Hematopoietic multipotent progenitor cell treated with erythropoietin and hydrocortisone succinate and interleukin-3 and kit ligand, for 8 days (in vitro differentiated cells): Measurements from ENCODE around the gene MSL3.

Experiments
- DNase-seq: peaks from one replicate; pipeline ENCODE4 v3.0.0-alpha.2; 2015

The MSL3 gene

DNA sequence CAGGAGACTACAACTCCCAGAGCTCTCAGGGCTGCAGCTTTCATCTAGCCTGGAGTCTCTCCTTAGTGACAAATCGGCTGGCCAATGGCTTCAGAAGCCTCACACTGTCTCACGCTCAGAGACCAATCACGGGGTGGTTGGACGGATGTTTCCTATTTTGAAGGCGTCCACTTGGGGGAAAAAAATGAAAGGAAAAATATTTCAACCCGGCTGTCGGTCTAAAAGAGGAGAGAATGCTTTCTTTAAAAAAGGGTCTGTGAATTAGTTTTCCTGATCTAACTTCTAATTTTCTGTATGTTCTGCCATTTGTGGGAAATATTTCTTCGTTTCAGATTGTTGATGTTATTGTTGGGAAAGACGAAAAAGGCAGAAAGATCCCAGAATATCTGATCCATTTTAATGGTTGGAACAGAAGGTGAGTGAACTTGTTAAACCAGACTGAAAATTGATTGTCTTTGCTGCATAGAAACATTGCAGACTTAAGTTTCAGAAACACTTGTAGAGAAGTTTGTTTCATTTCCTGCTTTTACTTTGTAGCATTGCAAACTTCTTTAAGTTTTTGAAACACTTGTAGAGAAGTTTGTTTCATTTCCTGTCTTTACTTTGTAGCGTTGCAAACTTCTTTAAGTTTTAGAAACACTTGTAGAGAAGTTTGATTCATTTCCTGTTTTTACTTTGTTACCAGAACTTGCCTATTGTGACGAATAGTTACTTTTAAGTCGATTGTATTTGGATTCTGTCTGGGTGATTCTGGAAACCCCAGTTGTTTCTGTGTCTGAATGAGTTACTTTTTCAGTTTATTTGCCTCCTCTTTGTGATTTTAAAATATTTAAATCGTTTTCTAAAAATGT, 1.6 kb downstream of the MSL3 start:
- peak; percentile 93 for DNase-seq

DNA sequence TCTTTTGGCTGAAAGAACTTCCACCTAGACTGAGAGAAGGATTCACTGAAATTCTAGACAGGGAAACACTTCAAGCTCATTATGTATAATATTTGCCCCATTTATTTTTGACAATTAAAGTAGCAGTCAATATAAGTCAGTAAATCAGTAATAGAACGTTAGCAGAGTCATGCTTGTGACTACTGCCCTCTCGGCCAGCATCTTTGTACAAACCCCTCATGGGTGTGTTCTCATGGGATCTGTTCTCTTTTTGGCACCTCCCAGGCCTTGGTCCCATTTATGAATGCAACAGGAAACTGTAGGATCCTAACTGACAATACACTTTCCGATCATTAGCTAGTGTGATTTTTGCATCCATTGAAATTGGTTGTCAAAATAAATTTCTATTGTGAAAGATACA, 2.9 kb downstream of the MSL3 start:
- no peak for DNase-seq

DNA sequence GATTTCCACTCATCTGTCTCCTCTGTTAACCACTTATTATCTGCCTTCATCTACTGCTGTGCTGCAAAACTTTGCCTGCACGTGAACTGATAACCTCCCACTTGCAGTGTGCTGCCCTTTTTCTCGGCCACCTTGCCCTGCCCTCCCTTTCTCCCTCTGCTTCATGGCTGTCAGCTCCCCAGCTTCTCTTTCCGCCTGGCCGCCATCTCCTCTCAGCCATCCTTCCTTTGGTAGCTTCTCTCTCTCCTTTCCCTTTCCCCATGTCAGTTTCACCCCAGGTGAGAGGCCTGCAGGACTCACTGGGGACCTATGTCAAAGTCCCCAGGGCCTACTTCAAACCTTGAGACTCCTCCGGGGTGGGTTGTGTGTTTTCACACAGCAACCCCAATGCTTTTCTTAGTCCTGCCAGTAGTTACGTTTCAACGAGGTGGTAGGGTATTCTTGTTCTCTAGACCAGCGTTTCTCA, 6.6 kb downstream of the MSL3 start:
- peak; percentile 65 for DNase-seq

DNA sequence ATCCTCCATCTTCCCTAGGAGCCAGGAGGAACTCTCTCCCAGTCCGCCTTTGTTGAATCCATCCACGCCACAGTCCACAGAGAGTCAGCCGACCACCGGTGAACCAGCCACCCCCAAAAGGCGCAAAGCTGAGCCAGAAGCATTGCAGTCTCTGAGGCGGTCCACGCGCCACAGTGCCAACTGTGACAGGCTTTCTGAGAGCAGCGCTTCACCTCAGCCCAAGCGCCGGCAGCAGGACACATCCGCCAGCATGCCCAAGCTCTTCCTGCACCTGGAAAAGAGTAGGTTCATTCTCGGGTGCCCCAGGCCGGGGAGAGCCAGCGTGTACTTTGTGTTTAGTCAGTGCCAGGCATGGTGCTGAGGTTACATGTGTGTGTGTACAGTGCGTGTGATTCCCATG, 7.4 kb downstream of the MSL3 start:
- DNase-seq = no peak

DNA sequence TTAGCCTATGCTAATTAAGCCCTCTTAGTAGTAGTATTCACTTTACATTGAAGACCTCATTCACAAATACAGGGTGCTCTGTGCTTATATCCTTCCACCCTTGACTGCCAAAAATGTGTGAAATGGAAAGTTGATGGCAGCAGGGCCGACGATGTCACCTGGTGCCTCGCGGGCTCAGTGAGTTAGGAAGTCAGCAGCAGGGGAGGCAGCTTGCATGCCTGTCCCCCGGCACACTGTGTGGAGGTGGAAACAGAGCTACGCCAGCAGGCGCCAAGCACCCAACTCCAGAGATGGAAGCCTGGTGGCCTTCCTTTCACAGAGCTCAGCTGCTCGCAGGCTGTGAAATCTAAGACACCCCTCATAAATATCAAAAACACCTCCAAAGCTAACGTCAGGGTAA, 8.4 kb downstream of the MSL3 start:
- DNase-seq = no peak

DNA sequence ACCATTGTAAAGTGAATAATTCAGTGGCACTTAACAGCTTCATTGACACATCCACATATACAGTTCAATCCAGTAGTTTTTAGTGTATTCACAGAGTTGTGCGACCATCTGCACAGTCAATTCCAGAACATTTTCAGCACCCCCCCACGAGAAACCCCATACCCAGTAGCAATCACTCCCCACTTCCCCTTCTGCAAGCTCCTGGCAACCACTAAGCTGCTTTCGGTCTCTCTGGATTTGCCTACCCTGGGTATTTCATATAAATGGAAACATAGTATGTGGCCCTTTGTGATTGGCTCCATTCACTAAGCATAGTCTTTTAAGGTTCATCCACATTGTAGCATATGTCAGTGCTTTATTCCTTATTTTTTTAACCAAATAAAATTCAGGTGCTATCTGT, 10.0 kb downstream of the MSL3 start:
- DNase-seq = no peak

DNA sequence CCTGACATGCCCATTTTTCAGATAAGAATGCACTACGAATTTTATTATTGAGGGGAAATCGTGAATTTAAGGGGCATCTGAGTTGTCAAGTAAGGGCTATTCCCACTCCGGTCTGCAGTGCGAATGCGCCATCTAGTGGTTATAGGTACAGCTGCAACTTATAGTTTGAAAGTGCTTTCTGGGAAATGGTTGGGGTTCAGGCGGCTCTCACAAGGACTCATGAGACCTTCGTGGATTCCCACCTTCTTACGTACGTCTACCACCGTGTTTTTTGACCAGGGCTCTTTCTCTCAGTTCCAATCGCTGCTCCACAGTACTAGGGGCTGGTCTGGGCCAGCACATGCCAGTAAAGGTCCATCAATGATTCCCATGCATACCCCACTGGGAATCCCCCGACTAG, 12.3 kb downstream of the MSL3 start:
- DNase-seq = peak; percentile 76

DNA sequence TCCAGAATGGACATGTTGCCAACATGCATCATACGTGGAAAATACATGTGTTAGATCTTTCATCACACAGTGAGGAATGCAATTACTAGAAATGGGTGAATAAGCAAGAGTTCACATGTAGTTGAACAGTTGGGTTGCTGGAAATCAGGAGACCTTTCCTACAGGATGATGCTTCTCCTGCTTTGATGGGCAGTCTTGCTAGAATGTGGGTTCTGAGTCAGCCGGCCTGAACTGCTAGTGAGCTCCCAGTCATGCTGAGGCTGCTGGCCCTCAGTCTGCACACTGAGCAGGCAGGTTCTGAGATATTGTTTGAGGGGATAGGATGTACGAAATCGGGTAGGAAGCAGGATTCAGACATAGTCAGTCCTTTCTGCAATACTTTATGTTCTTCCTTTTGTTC, 20.2 kb downstream of the MSL3 start:
- DNase-seq = no peak

DNA sequence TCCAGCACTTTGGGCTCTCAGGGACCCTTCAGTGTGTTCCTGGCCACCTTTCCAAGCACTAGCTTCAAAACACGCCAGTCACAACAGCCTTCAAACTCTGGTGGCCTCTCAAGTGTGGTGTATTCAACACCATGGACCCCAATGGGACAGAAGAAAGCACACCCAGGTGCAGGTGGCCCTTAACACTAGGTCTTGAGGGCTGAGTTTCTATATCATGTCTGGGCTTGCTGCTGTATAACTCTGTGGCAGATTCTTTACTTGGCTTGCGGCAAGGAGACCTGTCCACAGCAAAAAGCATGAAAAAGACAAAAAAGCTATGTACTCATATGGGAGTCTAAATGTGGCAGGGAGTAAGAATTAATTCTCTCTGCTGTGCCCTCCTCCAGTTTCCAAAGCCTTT, 23.1 kb downstream of the MSL3 start:
- DNase-seq = no peak

DNA sequence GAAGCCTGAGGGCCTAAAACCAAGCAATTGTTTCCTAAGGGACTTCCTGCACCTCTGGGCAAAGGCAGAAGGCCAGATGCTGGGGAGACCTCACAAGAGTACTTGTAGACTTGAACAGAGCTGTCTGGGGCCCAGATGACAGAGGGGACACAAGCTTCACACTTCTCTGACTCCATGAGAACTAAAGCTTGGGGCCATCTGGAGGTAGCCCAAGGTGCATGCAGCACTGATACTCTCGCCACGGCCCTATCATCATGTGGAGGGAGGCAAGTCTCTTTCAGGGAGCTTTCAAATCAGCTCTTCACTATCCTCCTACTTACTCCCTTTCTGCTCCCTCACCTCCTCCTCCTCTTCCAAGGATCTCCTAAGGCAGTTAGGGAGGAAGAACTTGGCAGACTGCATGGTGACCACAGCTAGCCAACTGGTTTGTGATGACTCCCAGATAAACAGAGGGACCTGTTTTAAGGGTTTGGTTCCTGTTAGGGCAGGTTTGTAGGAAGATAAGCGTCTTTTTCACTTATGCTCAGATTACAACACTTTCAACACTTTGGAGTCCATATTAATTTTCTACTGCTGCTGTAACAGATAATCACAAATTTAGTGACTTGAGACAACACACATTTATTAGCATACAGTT, 23.8 kb downstream of the MSL3 start:
- DNase-seq = peak; percentile 20

DNA sequence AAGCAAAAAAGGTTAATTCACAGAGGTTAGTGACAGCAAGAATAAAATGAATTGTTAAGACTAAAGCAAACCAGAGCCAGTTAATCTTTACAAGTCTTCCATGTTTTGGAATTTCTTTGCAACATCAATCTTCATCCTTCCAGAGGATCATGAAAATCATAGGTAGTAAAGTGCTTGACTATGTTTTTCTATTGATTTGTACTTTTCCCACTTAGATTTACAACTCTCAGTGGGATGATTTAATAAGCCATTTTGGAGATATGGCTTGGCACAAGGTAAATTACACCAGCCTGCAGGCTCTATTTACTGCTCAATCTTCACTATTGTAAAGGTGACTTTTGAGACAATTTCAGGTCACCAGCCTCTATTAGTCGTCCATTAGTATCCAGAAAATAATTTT, 26.5 kb downstream of the MSL3 start:
- no peak for DNase-seq

DNA sequence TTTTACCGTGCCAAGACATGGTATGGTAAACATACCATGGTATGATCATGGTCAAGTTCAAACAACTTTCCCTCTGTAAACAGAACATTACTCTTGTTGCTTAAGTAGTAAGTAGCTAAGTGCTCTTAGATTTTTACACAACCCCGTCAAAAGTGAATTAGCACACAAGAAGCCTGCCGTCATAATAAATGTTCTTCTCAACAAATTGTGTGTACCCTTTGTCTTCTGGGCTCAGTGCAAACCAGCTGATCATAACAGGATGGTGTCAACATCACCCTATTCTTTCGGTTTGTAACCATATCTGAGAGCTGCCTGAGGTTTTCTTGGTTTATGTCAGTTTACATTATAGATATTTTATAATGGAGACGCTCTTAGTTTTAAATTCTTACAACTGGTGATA, 28.8 kb downstream of the MSL3 start:
- DNase-seq = no peak

DNA sequence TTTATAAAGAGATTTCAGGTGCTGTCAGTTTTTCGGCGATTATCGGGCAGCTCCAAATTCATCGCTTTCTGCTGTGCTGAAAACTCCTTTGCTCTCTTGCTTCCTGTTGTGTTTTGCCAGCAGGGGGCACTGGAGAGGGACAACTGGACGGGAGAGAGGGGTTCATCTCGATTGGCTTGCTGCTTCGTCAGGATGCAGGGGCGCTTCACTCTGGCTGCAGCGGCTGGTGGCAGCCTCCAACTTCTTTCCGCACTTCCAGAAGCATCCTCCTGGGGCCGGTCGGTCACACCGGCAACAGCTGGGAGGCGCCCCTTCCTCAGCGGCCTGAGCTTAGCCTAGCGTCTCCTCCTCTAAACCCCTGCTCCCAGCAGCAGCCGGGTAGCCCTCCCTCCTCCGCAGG, 29.5 kb downstream of the MSL3 start:
- peak; percentile 64 for DNase-seq

DNA sequence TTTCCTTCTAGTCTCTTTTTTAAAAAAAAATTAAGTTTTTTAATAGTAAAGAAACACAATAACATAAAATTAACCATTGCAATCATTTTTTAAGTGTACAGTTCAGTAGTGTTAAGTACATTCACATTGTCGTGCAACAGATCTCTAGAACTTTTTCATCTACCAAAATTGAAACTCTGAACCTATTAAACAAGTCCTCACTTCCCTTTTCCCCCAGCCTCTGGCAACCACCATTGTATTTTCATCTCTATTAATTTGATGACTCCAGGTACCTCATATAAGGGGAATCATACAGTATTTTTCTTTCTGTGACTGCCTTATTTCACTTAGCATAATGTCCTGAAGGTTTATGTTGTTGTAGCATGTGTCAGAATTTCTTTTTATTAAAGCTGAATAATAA, 31.8 kb downstream of the MSL3 start:
- DNase-seq = no peak

DNA sequence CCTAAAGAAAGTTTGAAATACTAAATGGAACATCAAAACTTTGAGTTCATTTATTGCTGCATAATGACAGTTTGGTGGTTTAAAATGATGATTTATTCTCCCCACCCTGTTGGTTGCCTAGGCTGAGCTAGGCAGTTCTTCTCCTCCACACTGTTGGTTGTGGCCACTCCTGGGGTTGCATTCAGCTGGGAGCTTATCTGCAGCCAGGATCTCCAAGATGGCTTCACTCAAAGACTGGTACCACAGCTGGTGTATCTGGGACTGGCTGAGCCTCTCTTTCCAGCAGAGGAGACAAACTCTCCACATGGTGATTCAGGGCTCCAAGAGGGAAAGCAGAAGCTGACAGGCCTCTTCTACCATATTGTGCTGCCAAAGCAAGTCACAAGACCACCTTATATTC, 33.1 kb downstream of the MSL3 start:
- peak; percentile 9 for DNase-seq

DNA sequence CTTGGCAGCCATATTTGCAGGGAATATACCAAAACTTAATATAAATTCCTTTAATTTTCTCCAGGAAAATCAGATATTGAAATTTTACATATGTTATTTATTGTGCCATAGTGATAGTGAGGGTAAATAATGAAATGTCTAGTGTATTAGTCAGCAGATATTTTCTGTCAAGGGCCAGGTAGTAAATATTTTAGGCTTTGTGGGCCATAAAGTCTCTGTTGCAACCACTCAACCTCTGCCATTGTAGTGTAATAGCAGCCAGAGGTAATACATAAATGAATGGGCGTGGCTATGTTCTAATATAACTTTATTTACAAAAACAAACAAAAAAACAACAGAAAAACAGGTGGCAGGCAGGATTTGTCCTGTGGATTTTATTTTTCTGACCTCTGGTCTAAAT, 33.5 kb downstream of the MSL3 start:
- no peak for DNase-seq

DNA sequence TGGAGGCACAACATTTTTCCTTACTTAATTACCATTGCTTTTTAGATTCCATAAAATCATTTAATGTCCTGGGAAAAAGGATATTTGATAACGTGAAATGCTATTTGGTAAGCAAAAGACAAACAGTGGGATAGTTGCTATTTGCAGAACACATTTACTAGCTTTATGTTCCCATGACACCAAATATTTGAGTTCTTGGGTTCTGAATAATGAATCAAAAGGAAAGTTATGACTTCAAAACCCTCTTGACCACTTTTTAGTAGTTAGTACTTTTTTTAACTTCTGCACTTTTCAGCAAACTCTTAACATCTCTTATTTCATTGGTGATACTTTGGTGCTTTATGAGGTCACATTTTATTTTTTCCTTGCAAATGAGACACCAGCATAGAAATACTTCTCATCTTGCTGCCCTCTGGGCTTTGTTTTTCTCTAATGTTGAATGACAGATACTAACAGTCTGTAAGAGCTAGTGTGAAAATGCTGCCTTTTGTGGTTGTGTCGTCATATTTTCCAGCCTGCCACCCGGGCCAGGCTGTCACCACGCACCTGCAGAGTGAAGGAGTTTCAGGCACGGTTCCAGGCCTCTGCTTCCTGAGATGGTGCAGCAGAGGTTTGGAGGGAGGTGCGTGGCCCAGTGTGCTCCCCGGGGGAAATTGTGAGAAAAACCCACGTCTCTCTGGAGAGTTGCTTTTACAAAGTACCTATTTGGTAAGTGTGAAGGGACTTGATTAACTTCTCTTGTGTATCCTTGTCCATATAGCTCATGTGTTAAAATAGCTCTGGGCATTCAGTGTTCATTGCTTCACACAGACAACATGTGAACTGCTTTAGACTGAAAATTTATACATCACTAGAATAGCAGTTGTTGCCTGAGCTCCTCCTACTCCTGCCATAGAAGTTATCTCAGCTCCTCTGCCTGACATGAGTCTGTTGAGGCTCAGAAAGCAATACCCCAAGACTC, 34.7 kb downstream of the MSL3 start:
- no peak for DNase-seq

DNA sequence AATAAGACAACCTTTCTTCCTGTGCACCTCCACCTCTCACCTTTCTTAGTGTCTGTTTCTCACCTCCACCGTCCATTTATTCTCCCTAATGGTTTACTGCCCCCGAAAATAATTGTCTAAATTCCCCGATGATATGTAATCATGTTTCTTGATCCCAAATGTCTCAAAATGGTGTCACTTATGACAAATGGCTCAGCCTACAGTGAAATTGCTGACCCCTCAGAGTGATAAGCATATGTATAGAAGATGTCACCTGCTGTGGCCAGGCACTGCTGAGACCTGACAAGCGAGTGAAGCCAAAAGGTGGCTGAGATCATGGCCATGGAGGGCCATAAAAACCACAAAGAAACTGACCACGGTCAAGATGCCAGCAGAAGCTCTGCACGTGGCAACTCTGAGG, 35.7 kb downstream of the MSL3 start:
- no peak for DNase-seq

DNA sequence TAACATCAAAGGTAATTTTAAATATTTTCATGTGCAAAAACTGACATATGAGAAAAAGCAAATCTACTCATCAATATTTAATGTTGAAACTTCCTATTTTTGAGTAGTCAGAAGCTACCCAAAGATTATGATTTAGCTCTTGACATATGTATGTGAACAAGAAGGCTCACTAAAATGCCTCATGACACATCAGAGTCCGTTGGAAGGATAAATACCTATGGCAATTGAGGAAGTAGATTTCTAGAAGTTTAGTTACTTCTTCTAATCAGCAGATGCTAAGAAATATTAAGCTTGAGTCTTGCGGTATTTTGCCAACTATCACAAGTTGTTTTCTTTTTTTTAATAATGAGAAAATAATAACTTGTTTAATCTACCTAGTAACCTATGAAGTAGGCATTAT, 55.3 kb downstream of the MSL3 start:
- DNase-seq = no peak
